A549 (cell line): ENCODE measurements around the gene UBE2B.
"Not testable (repeated sequence)": the region's sequence is repeated elsewhere in the genome, so short reads cannot be mapped to it uniquely, and the experiment has no call there.

ENCODE experiments used
- EP300 ChIP-seq, 2 experiments: fragments of >200 bp; sonication (Bioruptor Twin); formaldehyde crosslinking; IDR thresholded peaks; 2 replicates in 1 of 2; 3 replicates in 1 of 2; pipeline ENCODE4 v1.6.1; 2016 to 2017
- KDM1A ChIP-seq: fragments of 200-600 bp; sonication (generic); IDR thresholded peaks from 2 replicates; pipeline ENCODE4 v1.6.1; 2016; ENCODE audit warnings: low read depth, mild to moderate bottlenecking

DNA sequence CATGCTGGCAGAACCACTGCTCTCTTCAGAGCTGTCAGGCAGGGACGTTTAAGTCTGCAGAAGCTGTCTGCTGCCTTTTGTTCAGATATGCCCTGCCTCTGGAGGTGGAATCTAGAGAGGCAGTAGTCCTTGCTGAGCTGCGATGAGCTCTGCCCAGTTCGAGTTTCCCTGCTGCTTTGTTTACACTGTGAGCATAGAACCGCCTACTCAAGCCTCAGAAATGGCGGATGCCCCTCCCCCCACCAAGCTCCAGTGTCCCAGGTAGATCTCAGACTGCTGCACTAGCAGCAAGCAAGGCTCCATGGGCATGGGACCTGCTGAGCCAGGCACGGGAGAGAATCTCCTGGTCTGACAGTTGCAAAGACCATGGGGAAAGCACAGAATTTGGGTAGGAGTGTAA, 34.5 kb upstream of the UBE2B start:
- TF ChIP-seq KDM1A; EP300 (IDR thresholded peaks at IDR 0.05): not testable (repeated sequence)
